T-helper 22 cell (primary cell): Measurements from ENCODE around the gene ASMT.
"Not testable (repeated sequence)": the region's sequence is repeated elsewhere in the genome, so short reads cannot be mapped to it uniquely, and the experiment has no call there.

ENCODE experiments used
- DNase-seq: peaks from one replicate; pipeline ENCODE4 v3.0.0-alpha.2; 2020; ENCODE audit warnings: low read depth

Gene ASMT

GRCh38 chrX:1649621-1650020 lies 34.8 kb downstream of the ASMT start:
- no peak for DNase-seq

DNA sequence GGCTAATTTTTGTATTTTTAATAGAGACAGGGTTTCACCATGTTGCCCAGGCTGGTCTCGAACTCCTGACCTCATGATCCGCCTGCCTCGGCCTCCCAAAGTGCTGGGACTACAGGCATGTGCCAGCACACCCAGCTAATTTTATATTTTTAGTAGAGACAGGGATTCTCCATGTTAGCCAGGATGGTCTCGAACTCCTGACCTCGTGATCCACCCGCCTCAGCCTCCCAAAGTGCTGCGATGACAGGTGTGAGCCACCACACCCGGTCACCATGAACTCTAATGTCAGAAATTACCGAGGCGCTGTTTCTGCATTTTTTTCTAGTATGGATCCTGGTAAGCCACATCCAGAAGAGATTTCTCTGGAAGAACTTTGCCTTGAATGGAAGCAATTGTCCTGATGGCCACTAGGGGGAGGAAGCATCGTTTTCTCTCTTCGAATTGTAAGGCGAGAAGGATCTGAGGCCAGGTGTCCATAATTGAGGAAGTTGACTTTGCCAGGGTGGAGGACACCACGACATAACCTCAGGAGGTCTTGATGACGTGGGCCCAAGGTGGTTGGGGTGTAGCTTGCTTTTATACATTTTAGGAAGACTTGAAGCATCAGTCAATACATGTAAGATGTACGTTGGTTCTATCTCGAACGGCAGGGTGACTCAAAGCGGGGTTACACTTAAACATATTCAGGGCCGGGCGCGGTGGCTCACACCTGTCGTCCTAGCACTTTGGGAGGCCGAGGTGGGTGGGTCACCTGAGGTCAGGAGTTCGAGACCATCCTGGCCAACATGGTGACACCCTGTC lies 37.4 kb downstream of the ASMT start:
- DNase-seq = not testable (repeated sequence)

GRCh38 chrX:1656379-1656778 lies 41.5 kb downstream of the ASMT start:
- no peak for DNase-seq

- DNase-seq = peak; percentile 38
Observed at GRCh38 chrX:1657367-1658070, 42.7 kb downstream of the ASMT start.

DNA sequence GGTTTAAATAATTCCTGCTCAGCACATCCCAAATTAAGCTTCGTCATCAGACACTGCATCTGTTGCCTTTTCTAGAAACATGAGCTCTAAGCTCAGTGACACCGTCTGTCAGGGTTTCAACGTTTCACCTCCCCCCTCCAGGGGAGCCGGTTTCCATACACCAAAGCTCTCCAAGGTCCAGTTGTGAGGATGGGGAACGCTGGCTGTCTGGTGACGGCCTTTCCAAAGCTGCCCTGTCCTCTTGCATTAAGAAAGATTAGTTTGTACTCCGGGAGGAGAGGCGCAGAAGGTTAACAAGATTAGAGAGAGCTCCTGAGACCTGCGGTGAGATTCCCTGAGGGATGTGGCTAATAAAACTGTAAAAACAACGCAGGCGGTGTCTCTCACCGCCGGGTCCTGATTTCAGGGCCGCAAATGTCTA lies 43.2 kb downstream of the ASMT start:
- no peak for DNase-seq

DNA sequence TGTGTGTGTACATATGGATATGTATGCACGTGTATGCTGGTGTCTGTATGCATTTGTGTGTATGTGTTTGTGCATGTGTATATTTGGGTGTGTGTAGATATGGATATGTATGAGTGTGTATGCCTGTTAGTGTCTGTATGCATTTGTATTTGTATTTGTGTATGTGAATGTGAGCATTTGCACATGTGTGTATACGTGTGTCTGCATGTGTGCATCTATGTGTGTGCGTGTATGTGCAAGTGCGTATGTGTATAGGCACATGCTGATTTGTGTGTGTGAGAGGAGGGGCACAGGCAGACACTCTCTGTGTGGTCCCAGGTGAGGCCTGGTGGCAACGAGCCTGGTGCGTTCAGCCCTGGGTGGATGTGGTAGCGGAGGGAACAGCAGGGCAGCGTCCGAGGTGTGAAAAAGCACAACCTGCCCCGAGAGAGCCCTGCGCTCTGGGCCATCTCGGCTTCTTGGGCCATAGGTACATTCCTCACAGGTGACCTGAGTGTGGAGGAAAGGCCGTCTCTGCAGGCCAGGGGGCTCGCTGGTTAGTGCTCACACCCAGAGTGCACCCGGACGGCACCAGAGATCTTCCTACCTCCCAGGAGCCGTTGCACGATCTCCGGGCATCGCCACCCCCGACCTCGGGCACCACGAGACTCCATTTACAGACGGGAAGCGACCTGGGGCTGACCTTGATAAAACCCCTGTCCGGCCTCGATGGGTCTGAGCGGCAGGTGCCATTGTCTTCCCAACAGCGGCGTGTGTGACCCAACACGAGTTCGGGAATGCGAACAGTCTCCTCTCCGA lies 45.0 kb downstream of the ASMT start:
- no peak for DNase-seq

GRCh38 chrX:1661048-1661921 lies 46.4 kb downstream of the ASMT start:
- peak; percentile 86 for DNase-seq

GRCh38 chrX:1661922-1662221 lies 47.0 kb downstream of the ASMT start:
- no peak for DNase-seq

GRCh38 chrX:1667566-1667965 lies 52.7 kb downstream of the ASMT start:
- DNase-seq = no peak

DNA sequence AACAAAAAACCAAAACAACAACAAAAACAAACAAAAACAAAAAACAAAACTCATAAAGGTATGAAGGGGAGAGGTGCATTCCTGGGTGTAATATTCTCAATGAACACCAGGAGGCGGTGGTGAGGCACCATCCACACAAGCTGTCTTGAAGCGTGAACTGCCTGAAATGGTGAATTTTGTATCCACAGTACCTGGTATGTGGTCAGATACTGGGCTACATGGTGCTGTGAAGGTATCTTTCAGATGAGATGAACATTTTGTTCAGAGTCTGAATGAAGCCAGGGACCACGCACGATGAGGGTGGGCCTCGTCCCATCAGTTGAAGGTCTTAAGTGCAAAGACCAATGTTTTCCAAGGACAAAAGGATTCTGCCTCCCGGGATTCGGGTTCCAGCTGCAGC lies 58.5 kb downstream of the ASMT start:
- DNase-seq = no peak

DNA sequence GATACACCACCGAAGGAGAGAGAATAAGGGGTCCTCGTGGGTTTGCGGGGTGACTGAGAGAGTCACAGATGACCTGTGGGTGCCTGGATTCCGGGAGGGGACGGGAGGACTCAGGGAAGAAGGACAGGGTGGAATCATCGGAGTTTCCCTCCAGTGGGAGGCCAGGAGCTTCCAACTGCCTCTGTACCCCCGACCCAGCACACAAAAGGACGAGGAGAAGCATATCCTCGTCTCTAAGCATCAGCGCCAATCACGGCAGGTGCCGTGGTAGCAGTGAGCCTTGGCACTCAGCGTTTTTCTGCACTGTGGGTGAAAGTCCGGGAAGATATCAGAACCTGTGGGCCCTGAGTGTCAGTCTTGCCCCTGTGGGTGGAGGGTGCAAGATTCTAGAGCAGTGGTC lies 62.0 kb downstream of the ASMT start:
- no peak for DNase-seq

GRCh38 chrX:1679238-1679637 lies 64.4 kb downstream of the ASMT start:
- no peak for DNase-seq

DNA sequence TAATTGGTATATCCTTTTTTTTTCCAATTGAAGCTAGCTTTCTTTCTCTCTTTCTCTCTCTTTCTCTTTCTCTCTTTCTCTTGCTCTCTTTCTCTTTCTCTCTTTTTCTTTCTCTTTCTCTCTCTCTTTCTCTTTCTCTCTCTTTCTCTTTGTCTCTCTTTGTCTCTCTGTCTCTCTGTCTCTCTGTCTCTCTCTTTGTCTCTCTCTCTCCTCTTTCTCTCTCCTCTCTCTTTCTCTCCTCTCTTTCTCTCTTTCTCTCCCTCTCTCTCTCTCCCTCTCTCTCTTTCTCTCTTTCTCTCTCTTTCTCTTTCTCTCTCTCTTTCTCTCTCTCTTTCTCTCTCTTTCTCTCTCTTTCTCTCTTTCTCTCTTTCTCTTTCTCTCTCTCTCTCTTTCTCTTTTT lies 66.6 kb downstream of the ASMT start:
- DNase-seq = no peak

DNA sequence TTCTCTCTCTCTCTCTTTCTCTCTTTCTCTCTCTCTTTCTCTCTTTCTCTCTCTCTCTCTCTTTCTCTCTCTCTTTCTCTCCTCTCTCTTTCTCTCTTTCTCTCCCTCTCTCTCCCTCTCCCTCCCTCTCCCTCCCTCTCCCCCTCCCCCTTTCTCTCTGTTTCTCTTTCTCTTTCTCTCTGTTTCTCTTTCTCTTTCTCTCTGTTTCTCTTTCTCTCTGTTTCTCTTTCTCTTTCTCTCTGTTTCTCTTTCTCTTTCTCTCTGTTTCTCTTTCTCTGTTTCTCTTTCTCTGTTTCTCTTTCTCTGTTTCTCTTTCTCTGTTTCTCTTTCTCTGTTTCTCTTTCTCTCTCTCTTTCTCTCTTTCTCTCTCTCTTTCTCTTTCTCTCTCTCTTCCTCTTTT lies 67.0 kb downstream of the ASMT start:
- not testable (repeated sequence) for DNase-seq

DNA sequence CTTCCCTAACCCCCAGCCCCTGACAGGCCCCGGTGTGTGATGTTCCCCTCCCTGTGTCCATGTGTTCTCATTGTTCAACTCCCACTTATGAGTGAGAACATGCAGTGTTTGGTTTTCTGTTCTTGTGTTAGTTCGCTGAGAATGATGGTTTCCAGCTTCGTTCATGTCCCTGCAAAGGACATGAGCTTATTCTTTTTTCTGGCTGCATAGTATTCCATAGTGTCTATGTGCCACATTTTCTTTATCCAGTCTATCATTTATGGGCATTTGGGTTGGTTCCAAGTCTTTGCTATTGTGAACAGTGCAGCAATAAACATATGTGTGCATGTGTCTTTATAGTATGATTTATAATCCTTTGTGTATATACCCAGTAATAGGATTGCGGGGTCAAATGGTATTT lies 67.6 kb downstream of the ASMT start:
- DNase-seq = not testable (repeated sequence)

GRCh38 chrX:1684883-1685282 lies 70.0 kb downstream of the ASMT start:
- DNase-seq = not testable (repeated sequence)

DNA sequence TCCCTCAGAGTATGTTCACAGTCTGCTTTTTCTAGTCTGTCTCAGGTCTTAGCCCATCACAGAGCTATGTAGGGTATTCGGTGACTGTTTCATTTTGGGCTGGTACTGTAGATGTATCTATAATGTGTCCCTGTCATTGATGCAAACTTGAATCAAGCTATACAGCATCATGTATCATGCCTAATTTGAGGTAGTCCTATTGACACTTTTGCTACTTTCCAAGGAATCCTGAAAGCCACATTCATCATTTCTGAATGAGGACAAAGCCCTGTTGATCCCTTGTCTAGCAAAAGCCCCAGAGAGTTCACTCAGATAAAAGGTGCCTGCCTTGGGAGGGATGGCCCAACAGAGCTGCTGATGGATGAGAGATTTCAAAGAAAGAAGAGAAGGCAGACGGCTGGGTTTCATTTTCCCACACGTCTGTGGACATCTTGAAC lies 70.6 kb downstream of the ASMT start:
- not testable (repeated sequence) for DNase-seq

DNA sequence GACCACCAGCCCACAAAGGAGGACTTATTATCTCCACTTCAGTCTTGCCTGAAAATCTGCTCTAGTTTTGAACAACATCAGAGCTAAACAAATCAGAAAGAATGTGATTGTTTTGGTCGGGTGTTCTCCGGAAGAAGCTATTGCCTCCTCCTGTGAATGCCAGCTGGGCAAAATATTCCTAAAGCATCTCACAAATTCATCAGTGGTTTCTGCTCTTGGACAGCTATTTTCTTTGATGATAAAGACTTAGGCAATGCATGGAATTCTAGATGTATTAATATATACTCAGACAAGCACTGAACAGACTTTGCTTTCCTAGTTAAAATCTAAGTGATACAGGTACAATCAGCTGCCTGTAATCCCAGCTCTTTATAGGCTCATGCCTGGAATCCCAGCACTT lies 71.8 kb downstream of the ASMT start:
- DNase-seq = no peak
